ENCODE results near the gene KRAS. TPM values are rescaled to one million over a fixed set of nuclear protein-coding genes. Genes with fewer than 3 reads are reported as not detected.
"Not testable (repeated sequence)": the region's sequence is repeated elsewhere in the genome, so short reads cannot be mapped to it uniquely, and the experiment has no call there.

KRAS gene
- total RNA-seq, 1 experiment from 2014 or later: 6.2 TPM

DNA sequence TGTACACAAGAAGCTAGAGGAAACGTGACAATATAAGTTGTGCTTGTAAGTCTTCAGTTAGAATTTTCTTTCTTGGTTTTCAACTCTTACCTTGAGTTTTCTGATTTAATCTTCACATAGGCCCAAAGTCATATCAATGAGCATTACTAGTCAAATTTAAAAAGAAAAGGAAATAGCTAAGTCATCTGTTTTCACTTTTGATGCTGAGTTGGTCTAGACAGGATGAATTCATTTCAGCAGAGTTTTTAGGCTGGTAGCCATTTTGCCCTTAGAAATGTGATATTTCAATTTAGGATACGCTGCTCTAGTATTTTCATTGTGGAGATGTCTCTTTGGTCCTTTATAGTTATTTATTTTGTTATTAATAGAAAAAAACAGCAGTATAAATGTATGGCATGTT, 44.6 kb upstream of the KRAS start:
- CTCF ChIA-PET: no interaction called here
- Histone ChIP-seq H3K4me3 (ENCODE audit: low read length) (no peak overlapping the region), H2AFZ (ENCODE audit: low read length) (no peak overlapping the region), H3K79me2 (ENCODE audit: low read length) (no peaks in the 10 kb centered on the region), H3K9me2 (replicated peaks; ENCODE audit: low read length) (no peaks in the 10 kb centered on the region), H4K20me1 (ENCODE audit: low read length) (no peaks in the 10 kb centered on the region), H3K27me3 (ENCODE audit: low read length) (peaks cover 17% of the 10 kb centered on the region; the same call in 1 of the 2 replicates), H3K4me1 (ENCODE audit: insufficient read depth, low read length) (no peaks in the 10 kb centered on the region), H3K36me3 (ENCODE audit: low read depth, low read length) (no peaks in the 10 kb centered on the region), H3K9ac (ENCODE audit: low read length) (no peak overlapping the region), H3K4me2 (ENCODE audit: low read length) (no peak overlapping the region), H3K9me3 (ENCODE audit: low read length) (no peaks in the 10 kb centered on the region), H3K27ac (ENCODE audit: low read length) (no peak overlapping the region), H3F3A (ENCODE audit: low read length, unreplicated experiment) (no peaks in the 10 kb centered on the region)
- BruUV-seq (replicated peaks): no TSS peak
- POLR2A ChIA-PET (ENCODE audit: unreplicated experiment): no interaction called here
- TF ChIP-seq EZH2 (IDR thresholded peaks at IDR 0.05; ENCODE audit: low read length, unreplicated experiment): no peak
- no peak for TF ChIP-seq EZH2phosphoT487 (IDR thresholded peaks at IDR 0.05; ENCODE audit: borderline replicate concordance, low read length)
- TF ChIP-seq, protein P1, sequence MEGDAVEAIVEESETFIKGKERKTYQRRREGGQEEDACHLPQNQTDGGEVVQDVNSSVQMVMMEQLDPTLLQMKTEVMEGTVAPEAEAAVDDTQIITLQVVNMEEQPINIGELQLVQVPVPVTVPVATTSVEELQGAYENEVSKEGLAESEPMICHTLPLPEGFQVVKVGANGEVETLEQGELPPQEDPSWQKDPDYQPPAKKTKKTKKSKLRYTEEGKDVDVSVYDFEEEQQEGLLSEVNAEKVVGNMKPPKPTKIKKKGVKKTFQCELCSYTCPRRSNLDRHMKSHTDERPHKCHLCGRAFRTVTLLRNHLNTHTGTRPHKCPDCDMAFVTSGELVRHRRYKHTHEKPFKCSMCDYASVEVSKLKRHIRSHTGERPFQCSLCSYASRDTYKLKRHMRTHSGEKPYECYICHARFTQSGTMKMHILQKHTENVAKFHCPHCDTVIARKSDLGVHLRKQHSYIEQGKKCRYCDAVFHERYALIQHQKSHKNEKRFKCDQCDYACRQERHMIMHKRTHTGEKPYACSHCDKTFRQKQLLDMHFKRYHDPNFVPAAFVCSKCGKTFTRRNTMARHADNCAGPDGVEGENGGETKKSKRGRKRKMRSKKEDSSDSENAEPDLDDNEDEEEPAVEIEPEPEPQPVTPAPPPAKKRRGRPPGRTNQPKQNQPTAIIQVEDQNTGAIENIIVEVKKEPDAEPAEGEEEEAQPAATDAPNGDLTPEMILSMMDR (conservative IDR thresholded peaks at IDR 0.05; ENCODE audit: low read depth, low read length): no peak
- intact Hi-C loops (cut with micrococcal nuclease): no loop called here
- DNase-seq (no peak), ATAC-seq (no peak)

DNA sequence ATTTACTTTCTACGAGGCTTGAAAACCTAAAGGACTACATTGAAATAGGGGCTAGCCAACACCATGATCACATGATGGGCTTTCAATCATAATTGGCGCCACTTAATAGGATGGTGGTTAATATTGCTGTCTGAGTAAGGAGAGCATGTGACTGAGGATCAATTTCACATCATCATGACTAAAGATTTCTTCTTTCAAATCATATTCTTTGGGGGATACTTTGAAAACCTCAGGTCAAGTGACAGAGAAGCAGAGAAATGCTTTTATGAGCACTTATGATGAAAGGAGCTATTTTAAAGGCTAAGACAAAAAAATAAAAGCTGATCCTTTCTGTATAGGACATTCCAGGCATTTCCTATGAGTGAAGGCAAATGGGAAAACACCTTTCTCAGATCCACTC, 42.9 kb upstream of the KRAS start:
- no peak overlapping the region for H3K9ac ChIP-seq (ENCODE audit: low read length)
- no TSS peak for BruUV-seq (replicated peaks)
- no peak overlapping the region for H2AFZ ChIP-seq (ENCODE audit: low read length)
- ATAC-seq (no peak), DNase-seq (no peak)
- H3K9me3 ChIP-seq (ENCODE audit: low read length): no peaks in the 10 kb centered on the region
- no peaks in the 10 kb centered on the region for H3F3A ChIP-seq (ENCODE audit: low read length, unreplicated experiment)
- H3K4me1 ChIP-seq (ENCODE audit: insufficient read depth, low read length): no peaks in the 10 kb centered on the region
- TF ChIP-seq, protein P1 (conservative IDR thresholded peaks at IDR 0.05; ENCODE audit: low read depth, low read length): no peak
- no peak for TF ChIP-seq EZH2phosphoT487 (IDR thresholded peaks at IDR 0.05; ENCODE audit: borderline replicate concordance, low read length)
- no peak for TF ChIP-seq EZH2 (IDR thresholded peaks at IDR 0.05; ENCODE audit: low read length, unreplicated experiment)
- H3K9me2 ChIP-seq (replicated peaks; ENCODE audit: low read length): no peaks in the 10 kb centered on the region
- POLR2A ChIA-PET (ENCODE audit: unreplicated experiment): no interaction called here
- CTCF ChIA-PET: no interaction called here
- intact Hi-C loops (cut with micrococcal nuclease): no loop called here
- H4K20me1 ChIP-seq (ENCODE audit: low read length): no peaks in the 10 kb centered on the region
- peaks cover 20% of the 10 kb centered on the region; the same call in 1 of the 2 replicates for H3K27me3 ChIP-seq (ENCODE audit: low read length)
- no peak overlapping the region for H3K4me2 ChIP-seq (ENCODE audit: low read length)
- no peak overlapping the region for H3K4me3 ChIP-seq (ENCODE audit: low read length)
- H3K79me2 ChIP-seq (ENCODE audit: low read length): no peaks in the 10 kb centered on the region
- H3K27ac ChIP-seq (ENCODE audit: low read length): no peak overlapping the region
- no peaks in the 10 kb centered on the region for H3K36me3 ChIP-seq (ENCODE audit: low read depth, low read length)

DNA sequence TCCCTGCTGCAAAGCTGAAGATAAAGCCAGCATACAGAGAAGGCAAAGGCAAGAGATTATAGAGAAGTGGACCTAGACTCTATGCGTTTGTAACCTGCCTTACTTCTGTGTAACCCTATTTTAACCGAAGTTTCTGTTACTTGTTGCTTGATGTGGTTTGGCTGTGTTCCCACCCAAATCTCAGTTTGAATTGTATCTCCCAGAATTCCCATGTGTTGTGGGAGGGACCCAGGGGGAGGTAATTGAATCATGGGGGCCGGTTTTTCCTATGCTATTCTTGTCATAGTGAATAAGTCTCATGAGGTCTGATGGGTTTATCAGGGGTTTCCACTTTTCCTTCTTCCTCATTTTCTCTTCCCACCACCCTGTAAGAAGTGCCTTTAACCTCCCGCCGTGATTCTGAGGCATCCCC, 42.1 kb upstream of the KRAS start:
- H3K4me3 ChIP-seq (ENCODE audit: low read length); ATAC-seq; H3K4me1 ChIP-seq (ENCODE audit: insufficient read depth, low read length); H3K9me3 ChIP-seq (ENCODE audit: low read length); CTCF ChIA-PET; intact Hi-C loops (cut with micrococcal nuclease); H3K9me2 ChIP-seq (replicated peaks; ENCODE audit: low read length); H3K4me2 ChIP-seq (ENCODE audit: low read length); POLR2A ChIA-PET (ENCODE audit: unreplicated experiment); H3K27ac ChIP-seq (ENCODE audit: low read length); H4K20me1 ChIP-seq (ENCODE audit: low read length); H3K79me2 ChIP-seq (ENCODE audit: low read length); H3K36me3 ChIP-seq (ENCODE audit: low read depth, low read length); H3K9ac ChIP-seq (ENCODE audit: low read length); DNase-seq; H2AFZ ChIP-seq (ENCODE audit: low read length); H3F3A ChIP-seq (ENCODE audit: low read length, unreplicated experiment); BruUV-seq (replicated peaks): not testable (repeated sequence)
- 0 out of 2 replicates have a peak, but pooled peaks cover 14% of the 10 kb centered on the region for H3K27me3 ChIP-seq (ENCODE audit: low read length)

Data from PC-3 (cell line).